HG03565 (cell line): ENCODE results near the gene TMBIM1.

ENCODE experiments used
- ATAC-seq: cut with Tn5 transposase; IDR thresholded peaks from one replicate; pipeline ENCODE4 v1.9.1; 2021; ENCODE audit warnings: mild to moderate bottlenecking, moderate library complexity; ENCODE audit not compliant: unreplicated experiment

Gene TMBIM1

GRCh38 chr2:218292048-218293014 is at the start of gene TMBIM1:
TSS of gene TMBIM1 (minus strand) at chr2:218292503. CDS start at chr2:218282141, 10,362 bp downstream.
- peak; percentile 67 for ATAC-seq

- no peak for ATAC-seq
Measured at GRCh38 chr2:218341381-218341780, 49.1 kb upstream of the TMBIM1 start.

GRCh38 chr2:218340656-218341055 is 48.4 kb upstream of the TMBIM1 start:
- ATAC-seq, result no peak

GRCh38 chr2:218334531-218334930 is 42.2 kb upstream of the TMBIM1 start:
- no peak for ATAC-seq

GRCh38 chr2:218332920-218333645 is 40.8 kb upstream of the TMBIM1 start:
- no peak for ATAC-seq

GRCh38 chr2:218332288-218332687 is 40.0 kb upstream of the TMBIM1 start:
- ATAC-seq, result no peak

- no peak for ATAC-seq
Measured at GRCh38 chr2:218331745-218332144, 39.4 kb upstream of the TMBIM1 start.

GRCh38 chr2:218329826-218330593 is 37.7 kb upstream of the TMBIM1 start:
- ATAC-seq, result no peak

- ATAC-seq, result no peak
Measured at GRCh38 chr2:218329027-218329825, 36.9 kb upstream of the TMBIM1 start.

- no peak for ATAC-seq
Measured at GRCh38 chr2:218328294-218328693, 36.0 kb upstream of the TMBIM1 start.

- no peak for ATAC-seq
Measured at GRCh38 chr2:218327451-218328210, 35.3 kb upstream of the TMBIM1 start.

GRCh38 chr2:218326315-218326714 is 34.0 kb upstream of the TMBIM1 start:
- no peak for ATAC-seq

GRCh38 chr2:218325566-218326160 is 33.4 kb upstream of the TMBIM1 start:
- no peak for ATAC-seq

GRCh38 chr2:218323526-218324472 is 31.5 kb upstream of the TMBIM1 start:
- no peak for ATAC-seq

GRCh38 chr2:218322768-218323525 is 30.6 kb upstream of the TMBIM1 start:
- ATAC-seq, result peak; percentile 56

- no peak for ATAC-seq
Measured at GRCh38 chr2:218320704-218321336, 28.5 kb upstream of the TMBIM1 start.
